HG02840 (cell line): Measurements from ENCODE around the gene SNX15.

ENCODE experiments used
- ATAC-seq: cut with Tn5 transposase; IDR thresholded peaks from one replicate; pipeline ENCODE4 v1.9.1; 2021; ENCODE audit warnings: mild to moderate bottlenecking, moderate library complexity, moderate number of reproducible peaks; ENCODE audit not compliant: unreplicated experiment, low FRiP score

Gene SNX15

GRCh38 chr11:65051398-65051858, 24.2 kb downstream of the SNX15 start:
- ATAC-seq = no peak

- no peak for ATAC-seq
Measured at GRCh38 chr11:65053827-65054508, 26.7 kb downstream of the SNX15 start.

- no peak for ATAC-seq
Measured at GRCh38 chr11:65055538-65055937, 28.3 kb downstream of the SNX15 start.

- no peak for ATAC-seq
Measured at GRCh38 chr11:65056999-65057398, 29.8 kb downstream of the SNX15 start.

- ATAC-seq = no peak
Measured at GRCh38 chr11:65057526-65057925, 30.3 kb downstream of the SNX15 start.

- ATAC-seq = no peak
Measured at GRCh38 chr11:65058012-65058411, 30.8 kb downstream of the SNX15 start.

- no peak for ATAC-seq
Measured at GRCh38 chr11:65058419-65059054, 31.3 kb downstream of the SNX15 start, which contains the start of gene NAALADL1. Gene NAALADL1 (minus strand): TSS chr11:65058553. CDS start chr11:65058521, 32 bp downstream.

GRCh38 chr11:65059523-65059922, 32.3 kb downstream of the SNX15 start:
- no peak for ATAC-seq

- ATAC-seq = no peak
Measured at GRCh38 chr11:65059959-65060824, 33.0 kb downstream of the SNX15 start.

GRCh38 chr11:65060913-65061408, 33.7 kb downstream of the SNX15 start:
- no peak for ATAC-seq

- ATAC-seq = no peak
Measured at GRCh38 chr11:65063532-65063931, 36.3 kb downstream of the SNX15 start.

- ATAC-seq = no peak
Measured at GRCh38 chr11:65064847-65065240, 37.6 kb downstream of the SNX15 start.

GRCh38 chr11:65065851-65066250, 38.6 kb downstream of the SNX15 start:
- no peak for ATAC-seq

GRCh38 chr11:65066315-65066714, 39.1 kb downstream of the SNX15 start:
- ATAC-seq = no peak

- no peak for ATAC-seq
Measured at GRCh38 chr11:65066805-65067291, 39.6 kb downstream of the SNX15 start.

GRCh38 chr11:65067446-65067845, 40.2 kb downstream of the SNX15 start:
- no peak for ATAC-seq

GRCh38 chr11:65069217-65069616, 42.0 kb downstream of the SNX15 start:
- no peak for ATAC-seq

- ATAC-seq = no peak
Measured at GRCh38 chr11:65071907-65072630, 44.8 kb downstream of the SNX15 start.

GRCh38 chr11:65072631-65072966, 45.4 kb downstream of the SNX15 start:
- ATAC-seq = no peak

- no peak for ATAC-seq
Measured at GRCh38 chr11:65077451-65077850, 50.2 kb downstream of the SNX15 start.
